Upper lobe of left lung (tissue), 4 donors: Measurements from ENCODE around the gene SERINC5.

Source experiments
- EP300 ChIP-seq, 4 donors: sonication (generic); formaldehyde crosslinking; IDR thresholded peaks; one replicate each; pipeline ENCODE4 v1.5.1; 2017; ENCODE audit warnings: antibody characterized with exemption in 4 of 4, control low read depth in 2 of 4
- POLR2A ChIP-seq, 4 donors: fragments of 450-650 bp; IDR thresholded peaks; one replicate each; pipeline ENCODE4 v1.5.1; 2016 to 2017; ENCODE audit warnings: antibody characterized with exemption in 4 of 4, mild to moderate bottlenecking in 2 of 4
- POLR2AphosphoS5 ChIP-seq, 2 donors: sonication (generic); formaldehyde crosslinking; IDR thresholded peaks; one replicate each; pipeline ENCODE4 v1.5.1; 2017; ENCODE audit warnings: antibody characterized with exemption in 2 of 2
- TF ChIP-seq, protein P1 (sequence below), 6 experiments: fragments of 450-650 bp in 4 of 6; fragments of 200-600 bp in 2 of 6; sonication (generic) in 2 of 6; IDR thresholded peaks; one replicate each; pipeline ENCODE4 v1.5.1; 2016 to 2019; ENCODE audit warnings: antibody characterized with exemption in 6 of 6

DNA sequence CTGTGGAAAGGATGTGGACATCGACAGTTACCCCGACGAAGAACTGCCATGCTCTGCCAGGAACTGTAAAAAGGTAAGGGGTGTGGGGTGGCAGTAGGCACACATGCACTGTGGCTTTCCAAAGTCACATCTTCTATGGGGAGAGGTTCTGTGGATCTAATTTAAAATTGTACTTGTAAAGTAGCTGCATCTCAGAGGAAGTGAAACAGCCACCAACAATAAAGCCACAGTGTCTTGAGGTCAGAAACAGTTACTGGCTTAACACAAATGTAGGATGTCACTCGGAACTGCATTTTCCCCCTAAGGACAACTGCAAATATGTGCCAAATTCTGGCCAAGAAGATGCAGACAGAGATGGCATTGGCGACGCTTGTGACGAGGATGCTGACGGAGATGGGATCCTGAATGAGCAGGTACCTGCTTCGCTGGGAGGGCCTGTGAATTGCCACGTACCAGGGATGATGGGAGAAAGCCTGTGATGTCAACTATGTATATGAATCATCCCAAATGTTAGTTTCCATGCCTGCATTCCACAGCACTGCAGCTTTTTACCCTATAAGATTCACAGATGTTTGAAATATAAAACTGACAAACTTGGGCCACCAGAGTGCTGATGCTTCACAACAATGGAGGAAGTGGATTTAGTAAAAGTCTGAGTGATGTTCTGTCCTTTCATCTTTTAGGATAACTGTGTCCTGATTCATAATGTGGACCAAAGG is 185.4 kb downstream of the SERINC5 start:
- TF ChIP-seq POLR2A (IDR thresholded peaks at IDR 0.05) (no peak), POLR2AphosphoS5 (IDR thresholded peaks at IDR 0.05) (no peak), EP300 (IDR thresholded peaks at IDR 0.05) (no peak)
- TF ChIP-seq, protein P1, sequence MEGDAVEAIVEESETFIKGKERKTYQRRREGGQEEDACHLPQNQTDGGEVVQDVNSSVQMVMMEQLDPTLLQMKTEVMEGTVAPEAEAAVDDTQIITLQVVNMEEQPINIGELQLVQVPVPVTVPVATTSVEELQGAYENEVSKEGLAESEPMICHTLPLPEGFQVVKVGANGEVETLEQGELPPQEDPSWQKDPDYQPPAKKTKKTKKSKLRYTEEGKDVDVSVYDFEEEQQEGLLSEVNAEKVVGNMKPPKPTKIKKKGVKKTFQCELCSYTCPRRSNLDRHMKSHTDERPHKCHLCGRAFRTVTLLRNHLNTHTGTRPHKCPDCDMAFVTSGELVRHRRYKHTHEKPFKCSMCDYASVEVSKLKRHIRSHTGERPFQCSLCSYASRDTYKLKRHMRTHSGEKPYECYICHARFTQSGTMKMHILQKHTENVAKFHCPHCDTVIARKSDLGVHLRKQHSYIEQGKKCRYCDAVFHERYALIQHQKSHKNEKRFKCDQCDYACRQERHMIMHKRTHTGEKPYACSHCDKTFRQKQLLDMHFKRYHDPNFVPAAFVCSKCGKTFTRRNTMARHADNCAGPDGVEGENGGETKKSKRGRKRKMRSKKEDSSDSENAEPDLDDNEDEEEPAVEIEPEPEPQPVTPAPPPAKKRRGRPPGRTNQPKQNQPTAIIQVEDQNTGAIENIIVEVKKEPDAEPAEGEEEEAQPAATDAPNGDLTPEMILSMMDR (IDR thresholded peaks at IDR 0.05) = no peak
